Ramos (cell line): ENCODE results near the gene ECEL1.

Experiments used
- in situ Hi-C: fragments of 300-500 bp; cut with MboI; formaldehyde crosslinking; loops from one replicate; pipeline ENCODE4 v1.14.3; 2022; ENCODE audit warnings: low sequenced_read_pairs; ENCODE audit not compliant: unreplicated experiment

ECEL1 gene

DNA sequence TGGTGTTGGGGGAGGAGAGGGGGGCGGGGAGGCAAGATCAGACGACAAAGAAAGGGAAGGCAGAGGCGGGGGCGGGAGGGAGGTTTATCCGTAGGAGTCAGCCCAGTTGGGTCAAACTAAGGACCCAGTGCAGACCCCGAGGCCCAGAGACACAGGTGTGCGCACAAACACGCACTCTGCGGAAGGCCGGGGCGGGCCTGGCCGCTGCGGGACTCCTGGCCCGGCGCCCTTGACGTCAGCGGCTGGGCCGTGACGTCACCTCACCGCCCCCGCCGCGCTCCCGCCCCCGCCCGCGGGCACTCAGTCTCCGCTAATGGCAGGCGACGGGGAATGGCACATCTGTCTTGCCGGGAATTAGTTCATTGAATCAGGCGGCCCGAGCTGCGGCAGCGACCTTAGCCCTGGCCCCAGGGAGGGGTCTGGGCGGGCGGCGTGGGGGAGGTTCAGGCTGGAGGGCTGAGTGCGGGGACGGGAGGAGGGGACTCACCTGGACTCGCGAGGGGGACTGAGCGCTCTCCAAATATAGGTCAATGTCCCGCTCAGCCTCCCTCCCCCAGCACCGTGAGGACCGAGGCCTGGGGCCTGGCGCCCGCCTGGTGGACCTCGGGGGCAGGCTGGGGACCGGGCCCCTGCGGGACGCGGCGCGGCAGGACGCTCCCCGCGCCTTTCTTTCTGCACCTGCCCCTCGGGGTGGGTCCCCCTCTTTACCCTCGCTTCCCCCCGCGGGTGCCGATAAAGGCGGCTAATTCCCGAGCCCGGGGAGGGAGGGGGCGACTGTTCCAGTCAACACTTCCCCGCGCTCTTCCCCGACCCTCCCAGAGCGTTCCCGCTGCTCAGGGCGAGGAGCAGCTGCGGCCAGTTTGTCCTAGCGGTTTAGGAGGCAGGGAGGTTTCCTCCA, 15.5 kb upstream of the ECEL1 start:
- in situ Hi-C loops: no loop called here

DNA sequence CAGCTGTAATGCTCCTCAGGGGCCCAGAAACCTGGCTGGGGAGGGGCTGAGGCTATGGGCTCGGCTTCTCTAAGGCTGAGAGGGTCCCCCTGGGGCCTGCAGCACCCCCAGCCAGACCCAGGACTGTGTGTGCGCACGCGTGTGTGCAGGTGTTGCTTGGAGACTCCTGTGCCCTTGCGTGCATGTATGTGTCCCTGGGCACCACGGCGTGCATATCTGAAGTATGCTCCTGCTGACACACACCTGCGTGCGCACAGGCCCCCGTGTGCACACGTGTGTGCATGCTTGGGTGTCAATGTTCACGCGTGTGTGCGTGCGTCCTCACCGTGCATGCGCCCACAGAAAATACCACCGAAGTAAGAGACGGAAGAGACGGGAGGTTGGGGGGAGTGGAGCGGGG, 14.9 kb upstream of the ECEL1 start:
- in situ Hi-C loops: no loop called here

DNA sequence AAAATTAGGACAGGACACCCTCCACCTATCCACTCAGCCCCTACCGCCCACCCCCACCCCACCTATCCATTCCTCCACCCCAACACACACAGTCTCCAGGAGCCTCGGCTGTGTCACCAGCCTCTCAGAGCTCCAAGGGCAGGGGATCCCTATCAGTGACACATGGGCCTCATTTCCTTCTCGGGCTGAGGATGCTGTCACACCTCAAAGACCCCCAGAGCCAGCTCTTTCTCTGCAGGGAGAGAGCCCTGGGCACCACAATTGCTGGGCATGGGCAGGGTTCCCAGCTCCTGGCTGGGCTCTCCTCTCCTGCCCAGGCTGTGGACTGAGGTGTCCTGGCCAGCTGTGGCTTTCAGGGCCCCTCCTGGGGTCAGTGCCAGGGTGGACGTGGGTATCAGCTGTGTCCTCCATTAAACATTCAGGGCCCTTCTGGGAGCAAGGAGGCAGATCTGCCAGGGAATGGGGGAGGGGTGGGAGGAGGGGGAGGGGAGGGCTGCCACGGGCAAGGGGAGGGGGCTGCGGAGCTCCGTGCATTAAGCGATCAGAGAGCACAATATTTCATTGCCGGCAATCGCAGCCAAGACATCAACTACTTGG, 14.3 kb upstream of the ECEL1 start:
- in situ Hi-C loops: no loop called here

DNA sequence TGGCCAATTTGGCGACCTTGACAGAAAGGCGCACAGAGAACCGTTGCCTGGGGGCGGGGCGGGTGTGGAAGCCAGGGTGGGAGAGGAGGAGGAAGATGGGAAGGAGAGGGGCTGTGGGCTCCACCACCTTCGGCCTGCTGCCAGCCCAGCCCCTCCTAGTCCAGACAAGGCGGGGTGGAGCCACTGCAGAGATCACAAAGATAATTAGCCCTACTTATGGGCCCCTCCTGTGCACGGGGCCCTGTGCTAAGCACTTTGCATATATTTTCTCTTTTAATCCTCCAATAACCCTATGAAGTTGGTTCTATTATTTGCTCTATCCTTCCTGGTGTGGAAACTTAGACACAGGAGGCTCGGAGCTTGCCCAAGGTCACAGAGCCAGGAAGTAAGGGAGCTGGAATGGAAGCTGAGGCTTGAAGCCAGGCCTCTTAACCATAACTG, 13.7 kb upstream of the ECEL1 start:
- in situ Hi-C loops: no loop called here

DNA sequence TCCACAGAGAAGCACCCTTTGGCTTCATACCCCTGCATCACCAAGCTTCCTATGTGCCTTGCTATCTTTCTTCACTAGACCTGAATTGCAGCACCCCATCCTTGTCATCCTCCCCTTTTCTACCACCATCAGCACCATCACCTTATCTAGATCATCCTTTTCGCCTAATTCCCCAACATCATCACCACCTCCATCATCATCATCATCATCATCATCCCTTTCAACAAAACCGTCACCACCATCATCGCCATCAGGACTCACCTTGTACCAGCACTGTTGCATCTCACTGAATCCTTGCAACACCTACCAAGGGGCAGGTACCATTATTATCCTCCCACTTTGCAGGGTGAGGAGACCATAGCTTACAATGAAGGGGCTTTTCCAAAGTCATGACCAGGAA, 10.8 kb upstream of the ECEL1 start:
- in situ Hi-C loops: no loop called here

DNA sequence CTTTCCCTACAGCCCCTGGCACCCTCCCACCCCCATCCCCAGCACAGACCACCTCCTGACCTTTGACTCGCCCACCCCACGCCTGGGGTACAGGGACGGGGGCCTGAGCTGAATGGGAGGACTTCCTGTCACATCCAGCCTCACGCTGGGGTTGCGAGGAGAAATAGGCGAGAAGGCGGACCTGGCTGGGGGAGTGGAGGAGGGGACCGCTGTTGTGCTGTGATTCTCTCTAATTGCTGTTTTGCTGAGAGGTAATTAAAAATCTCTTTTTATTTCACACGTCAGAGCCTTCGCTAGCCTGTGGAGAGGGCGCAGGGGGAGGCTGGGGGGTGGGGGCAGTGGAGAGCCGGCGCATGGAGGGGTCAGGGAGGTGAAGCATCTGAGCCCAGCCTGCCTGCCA, 9.7 kb upstream of the ECEL1 start:
- in situ Hi-C loops: no loop called here

DNA sequence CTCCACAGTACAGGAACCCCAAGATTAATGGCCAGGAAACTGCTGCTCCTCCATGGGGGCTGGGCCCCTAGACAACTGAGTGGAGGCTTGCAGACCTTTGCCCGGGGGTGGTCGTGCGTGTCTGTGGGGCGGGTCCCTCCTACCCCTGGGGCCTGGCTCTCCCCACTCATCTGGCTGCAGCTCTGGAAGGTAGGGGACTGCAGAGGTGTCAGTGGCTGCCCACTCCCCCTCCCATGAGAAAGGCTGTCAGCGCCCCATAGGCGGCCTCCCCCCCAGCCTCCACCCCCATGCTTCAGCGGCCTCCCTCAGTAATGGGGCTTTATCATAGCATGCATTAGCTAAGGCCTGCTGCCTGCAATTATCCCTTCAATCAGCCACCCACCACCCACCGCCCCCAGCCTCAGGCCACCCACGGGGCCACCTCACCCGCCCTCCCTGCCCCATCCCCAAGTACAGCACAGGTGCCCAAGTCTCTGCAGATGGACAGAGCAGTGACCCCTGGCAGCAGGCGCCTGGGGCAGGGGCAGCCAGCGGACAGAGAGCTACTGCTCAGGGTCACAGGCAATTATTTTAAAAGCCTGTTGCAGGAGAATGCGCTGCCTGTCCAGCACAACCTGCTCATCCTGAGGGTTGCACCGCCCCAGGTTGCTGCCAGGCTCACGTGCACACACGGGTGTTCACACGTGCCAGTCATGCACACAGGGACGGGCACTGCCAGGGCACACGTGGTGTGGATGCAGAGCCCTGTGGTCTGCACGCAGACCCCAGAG, 9.1 kb upstream of the ECEL1 start:
- in situ Hi-C loops: no loop called here

DNA sequence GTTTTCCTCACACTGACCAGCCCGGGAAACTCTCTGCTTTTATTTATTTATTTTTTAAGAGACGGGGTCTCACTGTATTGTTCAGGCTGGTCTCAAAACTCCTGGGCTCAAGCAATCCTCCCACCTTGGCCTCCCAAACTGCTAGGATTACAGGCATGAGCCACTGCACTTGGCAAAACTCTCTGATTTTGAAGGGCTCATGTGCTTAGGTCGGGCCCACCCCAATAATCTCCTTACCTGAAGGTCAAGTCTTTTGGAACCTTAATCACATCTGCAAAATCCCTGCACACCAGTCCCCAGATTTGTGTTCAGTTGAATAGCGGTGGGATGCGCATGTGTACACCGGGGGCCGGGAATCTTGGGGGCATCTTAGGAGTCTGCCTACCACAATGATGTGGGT, 7.7 kb upstream of the ECEL1 start:
- in situ Hi-C loops: no loop called here

DNA sequence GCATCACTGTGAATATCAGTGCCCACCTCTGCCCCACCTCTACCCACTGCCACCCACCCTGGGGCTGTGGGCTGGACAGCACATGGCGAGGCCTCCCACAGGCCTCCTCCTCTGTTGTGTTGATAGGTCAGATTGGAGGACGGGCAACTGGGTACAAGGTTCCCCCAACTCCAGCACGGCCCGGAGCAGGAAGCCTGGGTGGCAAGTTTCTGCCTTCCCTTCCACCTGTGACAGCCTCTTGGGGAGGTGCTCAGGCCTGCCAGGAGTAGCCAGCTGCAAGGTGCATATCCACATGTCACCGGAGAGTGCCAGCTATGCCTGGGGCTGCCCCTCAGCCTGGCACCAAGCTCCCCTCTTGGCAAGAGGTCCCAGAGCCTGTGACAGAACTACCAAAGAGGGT, 6.9 kb upstream of the ECEL1 start:
- in situ Hi-C loops: no loop called here

DNA sequence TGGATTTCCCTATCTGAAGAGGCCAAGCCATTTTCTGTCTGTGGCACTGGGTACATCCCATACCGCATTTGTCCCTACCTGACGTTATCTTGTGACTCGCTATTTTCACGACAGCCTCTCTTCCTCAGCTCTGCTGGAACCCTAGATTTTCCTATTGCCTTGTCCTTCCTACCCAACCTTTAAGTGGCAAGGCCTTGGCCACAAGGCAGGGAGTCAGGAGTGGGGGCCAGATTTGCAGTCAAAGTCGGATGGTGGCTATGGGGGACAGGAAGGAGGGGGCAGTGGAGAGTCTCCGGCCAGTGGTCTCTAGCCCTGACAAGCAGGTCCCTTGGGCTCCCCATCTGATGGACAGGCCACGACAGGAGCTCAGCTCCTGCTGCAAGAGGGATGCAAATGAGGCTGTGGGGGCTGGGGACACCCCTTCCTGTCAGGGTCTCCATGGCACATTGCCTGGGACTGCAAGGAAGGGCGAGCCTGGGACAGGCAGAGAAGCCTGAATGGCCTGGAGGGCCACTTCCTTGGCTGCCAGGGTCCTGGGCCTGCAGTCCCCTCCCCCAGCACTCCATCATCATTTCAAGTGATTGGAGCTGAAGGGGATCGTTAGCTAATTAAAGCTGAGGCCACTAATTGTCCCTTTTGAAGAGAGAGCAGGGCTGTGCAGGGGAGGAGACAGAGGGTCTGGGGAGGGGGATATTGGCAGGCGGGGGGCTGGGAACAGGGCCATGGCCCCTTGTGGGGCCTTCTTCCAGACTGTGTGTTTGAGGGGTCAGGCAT, 6.3 kb upstream of the ECEL1 start:
- in situ Hi-C loops: no loop called here

DNA sequence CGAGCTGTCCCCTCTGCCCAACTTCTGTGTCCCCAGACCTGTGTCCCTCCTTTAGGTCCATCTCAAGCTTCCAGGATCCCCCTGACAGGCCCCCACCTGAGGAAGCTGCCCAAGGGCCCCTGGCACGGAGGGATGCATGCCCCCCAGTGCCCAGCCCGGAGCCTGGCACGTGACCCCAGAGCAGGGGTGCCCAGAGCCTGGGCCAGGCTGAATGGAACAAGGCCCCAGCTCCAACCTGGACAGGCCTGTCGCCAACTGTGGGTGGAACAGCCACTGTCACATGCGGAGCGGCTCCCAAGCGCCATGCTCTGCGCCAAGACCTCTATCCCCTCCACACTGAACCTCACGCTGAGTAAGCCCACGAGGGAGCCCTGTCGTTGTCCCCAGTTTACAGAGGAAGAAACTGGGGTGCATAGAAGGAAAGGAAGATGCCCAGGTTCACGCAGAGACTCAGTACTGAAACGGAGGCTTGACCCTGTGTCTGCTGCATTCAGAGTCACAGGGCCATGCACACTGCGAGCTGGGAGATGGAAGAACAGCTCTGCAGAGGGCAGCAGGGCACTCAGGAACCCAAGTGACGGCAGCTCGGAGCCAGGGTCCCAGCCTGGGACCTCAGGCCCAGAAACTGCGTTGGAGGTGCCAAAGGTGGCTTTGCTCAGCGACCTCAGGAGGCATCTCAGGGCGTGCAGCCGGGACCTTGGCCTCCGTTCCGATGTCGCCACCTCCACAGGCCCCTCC, 5.5 kb upstream of the ECEL1 start:
- in situ Hi-C loops: no loop called here

DNA sequence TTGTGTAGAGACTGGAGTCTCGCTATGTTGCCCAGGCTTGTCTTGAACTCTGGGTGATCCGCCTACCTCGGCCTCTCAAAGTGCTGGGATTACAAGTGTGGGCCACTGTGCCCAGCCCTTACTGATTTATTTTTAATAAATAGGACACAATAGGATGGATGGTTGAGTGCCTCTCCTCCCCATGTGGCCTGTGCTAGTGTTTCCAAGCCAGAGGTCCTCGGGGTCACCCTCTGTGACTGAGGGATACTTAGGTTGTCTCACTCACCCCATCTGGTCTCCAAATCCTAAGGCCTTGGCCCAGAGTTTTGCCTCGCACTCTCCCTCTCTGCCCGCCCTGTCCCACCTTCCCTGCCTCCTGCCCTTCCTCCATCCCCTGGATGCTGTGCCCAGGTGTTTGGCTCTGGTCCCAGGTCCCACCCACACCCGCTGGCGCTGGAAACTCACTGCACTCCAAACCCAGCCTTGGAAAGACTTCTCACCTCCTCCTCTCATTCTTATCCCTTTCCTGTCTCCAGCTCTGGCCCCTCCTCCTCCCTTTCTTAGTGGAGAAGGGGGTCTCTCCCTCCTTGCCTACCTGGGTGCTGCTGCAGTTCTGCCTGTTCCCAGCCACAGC, 4.7 kb upstream of the ECEL1 start:
- in situ Hi-C loops: no loop called here

DNA sequence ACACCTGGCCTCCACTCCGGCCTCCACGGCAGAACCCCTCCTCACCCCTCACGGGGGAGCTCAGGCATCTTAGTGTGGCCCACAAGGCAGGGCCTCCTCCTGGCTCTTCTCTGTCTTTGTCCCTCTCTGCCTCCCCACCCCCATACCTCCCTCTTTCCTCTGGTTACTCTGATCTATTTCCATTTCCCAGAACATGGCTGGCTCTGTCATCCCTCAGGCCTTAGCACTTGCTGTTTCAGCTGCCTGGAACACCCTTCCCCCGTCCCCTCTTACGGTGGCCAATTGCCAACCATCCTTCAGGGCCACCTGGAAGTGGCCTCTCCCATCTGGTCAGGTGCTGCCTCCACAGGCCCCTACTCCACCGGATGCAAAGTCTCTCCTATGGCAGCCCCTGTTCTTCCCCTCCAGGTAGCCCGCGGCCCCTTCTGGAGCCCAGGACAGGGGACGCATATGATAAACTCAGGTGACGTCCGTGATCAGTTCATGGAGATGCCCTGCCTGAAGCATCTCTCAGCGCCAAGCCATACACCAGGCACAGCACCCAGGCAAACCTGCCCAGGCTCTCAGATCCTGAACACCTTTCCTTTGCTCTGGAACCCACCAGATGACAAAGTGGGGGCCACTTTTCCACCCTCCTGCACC, 3.6 kb upstream of the ECEL1 start:
- in situ Hi-C loops: no loop called here

DNA sequence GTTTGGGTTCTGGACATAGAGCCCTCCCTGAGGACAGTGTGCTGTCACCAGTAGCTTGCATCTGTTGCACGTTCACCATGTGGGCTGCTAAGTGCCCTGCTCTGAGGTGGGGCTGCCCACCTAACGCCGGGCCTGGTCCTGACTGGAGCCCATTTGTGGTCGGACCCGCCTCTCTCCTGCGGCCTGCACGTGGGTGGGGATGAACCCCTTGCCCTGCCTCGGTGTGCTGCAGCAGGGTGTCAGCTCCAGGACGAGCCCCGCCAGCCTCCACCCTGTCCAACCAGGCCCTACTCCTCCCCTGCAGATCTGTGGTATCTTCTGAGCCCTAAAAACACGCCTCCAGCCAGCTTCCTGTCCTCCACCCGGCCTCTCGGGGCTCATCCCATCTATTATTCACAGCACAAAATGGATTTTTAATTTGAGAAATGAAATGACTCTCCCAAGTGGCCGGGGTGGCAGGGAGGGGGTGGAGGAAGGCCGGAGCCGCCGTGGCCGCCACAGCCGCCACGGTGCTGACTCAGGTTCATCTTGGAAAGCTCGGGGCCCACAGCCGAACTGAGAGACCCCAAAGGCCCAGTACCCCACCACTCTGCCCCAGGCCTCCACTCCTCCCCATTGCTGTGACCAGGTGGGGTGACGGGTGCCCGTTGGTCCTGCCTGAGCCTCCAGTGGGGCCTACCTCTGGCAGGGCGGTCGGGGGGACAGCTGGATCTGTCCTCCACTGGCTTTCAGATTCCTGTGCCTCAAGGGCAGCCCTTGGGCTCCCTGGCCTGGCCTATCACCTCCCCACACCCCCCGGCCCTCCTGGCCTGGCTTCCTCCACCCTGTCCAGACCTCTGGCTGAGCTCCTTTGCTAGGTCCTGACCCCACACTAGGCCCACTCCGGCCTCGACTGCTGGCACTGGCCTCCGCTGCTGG, 2.8 kb upstream of the ECEL1 start:
- in situ Hi-C loops: no loop called here

DNA sequence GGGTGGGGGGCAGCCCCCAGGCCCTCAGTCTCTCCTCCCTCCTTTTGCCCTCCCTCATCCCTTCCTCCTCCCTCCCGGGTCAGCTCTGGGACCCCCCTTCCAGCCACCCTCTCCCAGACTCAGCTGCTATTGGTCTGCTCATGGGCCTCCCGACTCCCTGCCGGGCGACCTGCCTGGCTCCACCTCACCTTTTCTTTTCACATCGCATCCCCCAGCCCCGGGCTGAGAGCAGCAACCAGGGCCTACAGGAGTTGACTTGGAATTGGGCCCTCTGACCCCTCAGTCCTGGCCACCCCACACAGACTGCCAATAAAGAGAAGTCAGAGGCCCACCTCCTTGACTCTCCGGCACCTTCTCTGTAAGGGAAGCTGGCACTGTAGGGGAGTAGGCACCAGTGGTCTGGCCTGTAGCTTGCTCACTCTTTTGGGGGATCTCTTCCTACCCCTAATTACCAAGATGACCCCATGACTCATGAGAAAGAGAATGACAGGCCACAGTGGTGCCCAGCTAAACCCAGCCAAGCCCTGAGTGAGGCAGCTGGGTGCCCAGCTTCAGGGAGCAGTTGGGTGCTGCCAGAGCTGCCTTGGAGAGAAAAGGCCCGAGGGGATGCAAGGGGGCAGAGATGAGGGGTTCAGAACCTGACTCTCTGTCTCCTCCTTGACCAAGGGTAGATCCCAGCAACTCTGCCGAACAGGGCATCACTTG, 2.0 kb upstream of the ECEL1 start:
- in situ Hi-C loops: no loop called here

DNA sequence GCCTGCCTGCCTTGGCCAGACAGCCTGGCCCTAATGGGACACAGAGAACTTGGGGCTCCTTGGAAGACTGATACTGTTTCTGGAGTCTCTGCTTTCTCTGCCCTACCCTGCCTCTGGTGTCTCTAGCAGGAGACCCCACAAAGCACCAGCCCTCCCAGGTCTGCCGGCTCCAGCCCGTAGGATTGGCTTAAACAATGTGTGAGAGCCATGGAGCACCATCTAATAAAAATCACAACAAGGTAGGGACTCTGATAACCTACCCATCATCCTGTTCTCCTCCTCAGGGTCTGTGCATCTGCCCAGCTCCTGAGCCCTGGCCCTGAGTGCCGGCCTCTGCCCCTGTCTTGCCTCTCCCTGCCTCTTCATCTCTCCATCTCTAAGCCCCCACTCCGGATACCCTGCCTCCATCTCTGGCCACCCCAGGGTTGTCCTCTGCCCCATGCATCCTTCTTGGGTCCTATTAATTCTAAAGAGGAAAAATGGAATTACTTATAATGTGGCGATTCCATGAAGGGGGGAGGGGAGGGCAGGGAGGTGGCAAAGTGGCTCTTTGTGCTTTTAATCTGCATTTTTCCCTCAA, 1.2 kb upstream of the ECEL1 start:
- in situ Hi-C loops: no loop called here
